Chondrocyte (in vitro differentiated cells): Measurements from ENCODE around the gene SLC13A1. TPM values are rescaled to one million over a fixed set of nuclear protein-coding genes. Genes with fewer than 3 reads are reported as not detected.

ENCODE experiments used
- DNase-seq: peaks from one replicate; pipeline ENCODE4 v3.0.0; 2021; ENCODE audit warnings: mixed read lengths, low spot score
- H3K27ac Mint-ChIP-seq: one replicate; pipeline ENCODE4 v1.8.0; 2021; ENCODE audit warnings: mild to moderate bottlenecking, moderate library complexity, mixed read lengths; ENCODE audit not compliant: unreplicated experiment
- H3K27me3 Mint-ChIP-seq: 2 replicates; pipeline ENCODE4 v1.8.0; 2021; ENCODE audit warnings: low read depth, mixed read lengths
- H3K36me3 Mint-ChIP-seq: 2 replicates; pipeline ENCODE4 v1.8.0; 2021; ENCODE audit warnings: low read depth, mixed read lengths
- H3K4me1 Mint-ChIP-seq: 2 replicates; pipeline ENCODE4 v1.8.0; 2021; ENCODE audit warnings: low read depth, mild to moderate bottlenecking, mixed read lengths
- H3K4me3 Mint-ChIP-seq: one replicate; pipeline ENCODE4 v1.8.0; 2021; ENCODE audit warnings: mild to moderate bottlenecking, moderate library complexity, mixed read lengths; ENCODE audit not compliant: unreplicated experiment
- H3K9me3 Mint-ChIP-seq: 2 replicates; pipeline ENCODE4 v1.8.0; 2021; ENCODE audit warnings: low read depth, mixed read lengths
- CTCF ChIP-seq: fragments of 200-600 bp; sonication (generic); IDR thresholded peaks from 2 replicates; pipeline ENCODE4 v1.5.0; 2021; ENCODE audit warnings: antibody characterized with exemption, mild to moderate bottlenecking, moderate library complexity
- total RNA-seq: library from RNA; stranded (reverse); gene quantifications from 3 replicates; pipeline ENCODE4 v1.2.1, GENCODE V29; 2021

SLC13A1 gene
- total RNA-seq, 1 donor from 2014 or later, result not detected

- Mint-ChIP-seq H3K4me1 (no peaks in the 10 kb centered on the region), H3K27me3 (peaks cover 2% of the 10 kb centered on the region), H3K9me3 (peaks cover 14% of the 10 kb centered on the region), H3K27ac (no peak overlapping the region), H3K4me3 (no peak overlapping the region), H3K36me3 (no peaks in the 10 kb centered on the region)
- DNase-seq, result no peak
- TF ChIP-seq CTCF, result no peak
These were observed 11.2 kb upstream of the SLC13A1 start for GRCh38 chr7:123210986-123211385.

DNA sequence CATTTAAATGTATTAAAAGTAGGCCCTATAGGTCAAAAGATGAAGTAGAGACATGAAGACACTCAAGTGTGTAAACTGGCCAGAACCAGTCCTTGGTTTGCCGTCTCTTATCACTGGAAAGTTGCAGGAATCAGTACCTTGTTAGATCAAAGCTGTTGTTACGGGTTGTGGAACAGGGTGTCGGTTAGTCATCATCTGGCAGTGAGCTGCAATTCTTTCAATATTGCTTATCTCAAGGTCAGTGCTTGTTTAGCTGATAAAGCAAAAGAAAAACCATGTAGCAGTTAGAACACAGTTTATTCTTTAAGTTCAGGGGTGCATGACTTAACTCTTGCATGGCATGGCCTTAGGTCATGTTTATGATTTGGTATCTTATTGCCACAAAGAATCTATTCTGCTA is 10.0 kb upstream of the SLC13A1 start:
- no peak overlapping the region for H3K27ac Mint-ChIP-seq
- H3K4me1 Mint-ChIP-seq, result no peaks in the 10 kb centered on the region
- no peak for DNase-seq
- H3K4me3 Mint-ChIP-seq, result no peak overlapping the region
- no peaks in the 10 kb centered on the region for H3K36me3 Mint-ChIP-seq
- H3K27me3 Mint-ChIP-seq, result peaks cover 2% of the 10 kb centered on the region
- TF ChIP-seq CTCF, result no peak
- H3K9me3 Mint-ChIP-seq, result peaks cover 5% of the 10 kb centered on the region

- Mint-ChIP-seq H3K27me3 (peaks cover 2% of the 10 kb centered on the region), H3K9me3 (no peaks in the 10 kb centered on the region), H3K4me1 (no peaks in the 10 kb centered on the region), H3K4me3 (no peak overlapping the region), H3K27ac (no peak overlapping the region), H3K36me3 (no peaks in the 10 kb centered on the region)
- DNase-seq, result no peak
- peak; percentile 76 for TF ChIP-seq CTCF
These were observed 9.0 kb upstream of the SLC13A1 start for GRCh38 chr7:123208793-123209192.

DNA sequence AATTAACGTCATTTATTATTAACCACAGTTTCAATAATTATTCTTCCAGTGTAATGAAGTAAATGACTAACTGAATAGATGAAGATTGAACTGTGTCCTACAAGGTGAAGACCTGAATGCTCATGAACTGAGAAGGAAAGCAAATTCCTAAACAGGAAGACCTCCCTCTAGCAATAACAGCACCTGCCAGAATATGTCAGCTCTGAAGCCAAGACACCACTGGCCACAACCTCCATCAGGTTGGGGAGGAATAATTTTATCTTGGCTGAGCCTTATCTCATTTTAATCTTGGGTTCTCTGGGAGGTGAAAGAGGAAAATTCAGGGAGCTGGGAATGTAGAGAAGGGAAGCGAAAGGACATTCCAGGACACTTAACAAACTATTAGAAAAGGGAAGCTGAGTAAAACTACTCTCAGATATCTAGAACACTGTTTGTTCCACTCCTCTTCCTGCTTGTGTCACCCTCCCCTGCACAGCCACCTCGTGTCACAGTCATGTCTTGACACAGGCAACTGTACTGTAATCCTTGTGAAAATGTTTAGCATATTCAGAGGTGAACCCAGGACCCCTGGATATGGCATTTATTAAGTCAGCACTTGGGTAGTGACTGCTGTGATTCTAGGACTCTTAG is 4.6 kb upstream of the SLC13A1 start:
- H3K27me3 Mint-ChIP-seq, result peaks cover 3% of the 10 kb centered on the region

DNA sequence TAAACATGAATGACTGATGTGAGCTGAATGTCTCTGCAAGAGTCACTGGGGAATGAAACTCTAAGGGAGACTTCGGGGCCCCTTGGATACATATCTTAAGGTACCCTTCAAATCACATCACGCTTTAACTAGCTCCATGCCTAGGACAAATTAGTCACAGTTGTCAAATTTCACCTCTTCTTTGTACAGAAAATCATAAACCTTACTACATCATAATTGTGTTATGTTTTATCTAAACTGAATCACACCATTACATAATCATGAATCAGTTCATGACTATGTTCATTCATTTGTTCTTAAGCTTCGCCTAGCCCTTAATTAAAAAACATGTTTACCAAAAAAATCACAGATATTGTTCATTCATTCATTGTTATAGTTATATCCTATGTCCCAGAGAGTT is 2.1 kb upstream of the SLC13A1 start:
- DNase-seq, result no peak
- H3K36me3 Mint-ChIP-seq, result no peaks in the 10 kb centered on the region
- peaks cover 2% of the 10 kb centered on the region for H3K27me3 Mint-ChIP-seq
- TF ChIP-seq CTCF, result no peak
- H3K4me3 Mint-ChIP-seq, result no peak overlapping the region
- no peaks in the 10 kb centered on the region for H3K4me1 Mint-ChIP-seq
- no peak overlapping the region for H3K27ac Mint-ChIP-seq
- no peaks in the 10 kb centered on the region for H3K9me3 Mint-ChIP-seq

More for the DNA sequence above, 4.6 kb upstream of the SLC13A1 start:
- no peak for TF ChIP-seq CTCF
- Mint-ChIP-seq H3K9me3 (no peaks in the 10 kb centered on the region), H3K27ac (no peak overlapping the region), H3K4me1 (no peaks in the 10 kb centered on the region), H3K4me3 (no peak overlapping the region), H3K36me3 (no peaks in the 10 kb centered on the region)
- no peak for DNase-seq
